ENCODE measurements around the gene DPP10. TPM values are rescaled to one million over a fixed set of nuclear protein-coding genes. Genes with fewer than 3 reads are reported as not detected.

Gene DPP10
- total and polyA plus RNA-seq, 7 donors = 0.60 to 4.4 (median 3.5) TPM

DNA sequence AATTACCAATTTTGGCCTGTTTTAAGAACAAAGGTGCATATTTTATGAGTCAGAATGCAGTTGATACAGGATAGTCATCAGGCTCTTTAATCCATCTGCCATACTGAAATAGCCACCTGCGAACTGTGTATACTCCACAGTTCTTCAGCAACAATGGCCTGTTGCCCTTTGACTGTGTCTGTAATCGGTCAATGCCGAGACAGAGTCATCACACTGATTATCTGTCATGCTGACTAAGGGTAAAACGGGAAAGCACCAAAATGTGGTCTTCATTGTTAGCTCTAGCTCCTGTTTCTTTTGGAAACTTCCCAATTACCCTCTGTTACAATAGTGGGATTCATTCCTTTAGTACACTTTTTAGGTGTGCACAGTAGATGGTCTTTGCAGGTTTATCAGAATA is 871.7 kb downstream of the DPP10 start:
- Histone ChIP-seq H3K36me3 (no peaks in the 10 kb centered on the region), H3K4me3 (no peak overlapping the region), H3K4me1 (no peaks in the 10 kb centered on the region), H3K27me3 (no peaks in the 10 kb centered on the region), H3K27ac (no peak overlapping the region), H3K9me3 (no peaks in the 10 kb centered on the region)
- 88 to 92% methylated on average over 4 of the region's 4 CpGs for WGBS, 2 donors
- TF ChIP-seq POLR2A (IDR thresholded peaks at IDR 0.05) = no peak
- no peak for TF ChIP-seq CTCF (IDR thresholded peaks at IDR 0.05)
- no peak for TF ChIP-seq EP300 (IDR thresholded peaks at IDR 0.05)
- TF ChIP-seq POLR2AphosphoS5 (IDR thresholded peaks at IDR 0.05) = no peak
- intact Hi-C loops (cut with DNase I) = no loop called here
- DNase-seq = no peak

- 57 to 60% methylated on average over 1 of the region's 1 CpG for WGBS, 2 donors
- no peak for DNase-seq
These were observed 884.6 kb downstream of the DPP10 start for GRCh38 chr2:115327061-115327460.

DNA sequence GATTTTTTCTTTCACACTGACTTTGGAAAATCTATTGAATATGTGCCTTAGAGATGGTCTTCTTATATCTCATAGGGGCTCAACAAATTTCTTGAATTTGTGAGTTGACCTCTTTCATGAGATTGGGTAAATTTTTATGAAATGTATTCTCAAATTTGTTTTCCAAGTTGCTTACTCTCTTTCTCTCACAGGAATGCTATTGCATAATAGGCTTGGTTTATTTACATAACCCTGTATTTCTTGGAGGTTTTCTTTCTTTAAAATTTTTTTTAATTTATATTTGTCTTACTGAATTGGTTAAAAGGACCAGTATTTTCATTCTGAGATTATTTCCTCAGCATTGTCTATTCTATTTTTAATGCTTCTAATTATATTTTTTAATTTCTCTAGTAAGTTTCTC is 917.1 kb downstream of the DPP10 start:
- intact Hi-C loops (cut with DNase I) = no loop called here
- no peaks in the 10 kb centered on the region for H3K4me1 ChIP-seq
- no peak overlapping the region for H3K4me3 ChIP-seq
- TF ChIP-seq POLR2AphosphoS5 (IDR thresholded peaks at IDR 0.05) = no peak
- no peak for TF ChIP-seq POLR2A (IDR thresholded peaks at IDR 0.05)
- no peak for TF ChIP-seq CTCF (IDR thresholded peaks at IDR 0.05)
- no peak for TF ChIP-seq EP300 (IDR thresholded peaks at IDR 0.05)
- DNase-seq = no peak
- no peaks in the 10 kb centered on the region for H3K27me3 ChIP-seq
- no peak overlapping the region for H3K27ac ChIP-seq
- H3K9me3 ChIP-seq = peaks cover 0 to 10% (median 1%) of the 10 kb centered on the region in 4 donors
- H3K36me3 ChIP-seq = no peaks in the 10 kb centered on the region

More at GRCh38 chr2:115327061-115327460, 884.6 kb downstream of the DPP10 start:
- Histone ChIP-seq H3K9me3 (no peaks in the 10 kb centered on the region), H3K27me3 (no peaks in the 10 kb centered on the region), H3K4me3 (no peak overlapping the region), H3K4me1 (no peaks in the 10 kb centered on the region), H3K36me3 (no peaks in the 10 kb centered on the region), H3K27ac (no peak overlapping the region)
- TF ChIP-seq EP300 (IDR thresholded peaks at IDR 0.05) (no peak), CTCF (IDR thresholded peaks at IDR 0.05) (no peak), POLR2AphosphoS5 (IDR thresholded peaks at IDR 0.05) (no peak), POLR2A (IDR thresholded peaks at IDR 0.05) (no peak)
- intact Hi-C loops (cut with DNase I) = no loop called here

- no peaks in the 10 kb centered on the region for H3K27me3 ChIP-seq
- no peaks in the 10 kb centered on the region for H3K36me3 ChIP-seq
- WGBS, 2 donors = 77 to 89% methylated on average over 6 of the region's 6 CpGs
- no peak overlapping the region for H3K27ac ChIP-seq
- TF ChIP-seq EP300 (IDR thresholded peaks at IDR 0.05) (no peak), CTCF (IDR thresholded peaks at IDR 0.05) (no peak), POLR2AphosphoS5 (IDR thresholded peaks at IDR 0.05) (no peak), POLR2A (IDR thresholded peaks at IDR 0.05) (no peak)
- H3K4me1 ChIP-seq = no peaks in the 10 kb centered on the region
- H3K4me3 ChIP-seq = no peak overlapping the region
- DNase-seq = no peak
- intact Hi-C loops (cut with DNase I) = no loop called here
- peaks cover 0 to 4% (median 1%) of the 10 kb centered on the region in 4 donors for H3K9me3 ChIP-seq
These were observed 921.7 kb downstream of the DPP10 start for GRCh38 chr2:115364093-115364492.

DNA sequence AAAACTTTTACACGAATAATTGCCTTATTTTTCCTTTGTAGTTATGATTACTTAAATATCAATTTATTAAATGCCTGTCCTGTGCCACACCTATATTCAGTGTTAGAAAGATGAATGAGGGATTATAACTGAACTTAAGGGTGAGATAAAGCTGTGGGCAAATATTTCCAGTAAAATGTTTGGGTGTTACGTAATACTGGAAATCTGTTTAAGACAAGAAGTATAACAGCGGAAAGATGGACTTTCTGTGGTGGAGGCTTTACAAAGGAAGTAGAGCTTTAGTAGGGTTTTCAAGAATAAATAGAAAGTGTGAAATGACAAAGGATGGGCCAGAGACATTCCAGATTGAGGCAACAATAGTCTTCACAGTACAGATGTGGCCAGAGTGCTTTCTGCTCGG is 927.0 kb downstream of the DPP10 start:
- DNase-seq = no peak
- H3K36me3 ChIP-seq = no peaks in the 10 kb centered on the region
- H3K27ac ChIP-seq = no peak overlapping the region
- no peaks in the 10 kb centered on the region for H3K4me1 ChIP-seq
- H3K27me3 ChIP-seq = no peaks in the 10 kb centered on the region
- WGBS, 2 donors = 80 to 85% methylated on average over 4 of the region's 4 CpGs
- H3K9me3 ChIP-seq = peaks cover 0 to 3% (median 3%) of the 10 kb centered on the region in 4 donors
- no peak for TF ChIP-seq EP300 (IDR thresholded peaks at IDR 0.05)
- TF ChIP-seq POLR2AphosphoS5 (IDR thresholded peaks at IDR 0.05) = no peak
- no peak for TF ChIP-seq CTCF (IDR thresholded peaks at IDR 0.05)
- TF ChIP-seq POLR2A (IDR thresholded peaks at IDR 0.05) = no peak
- H3K4me3 ChIP-seq = no peak overlapping the region
- intact Hi-C loops (cut with DNase I) = no loop called here

Data from sigmoid colon (tissue), 7 donors.